GM12872 (cell line): ENCODE data around the gene GRPR.

Experiments used
- CTCF ChIP-seq: IDR thresholded peaks from 3 replicates; pipeline ENCODE4 v1.5.1; 2011; ENCODE audit warnings: low read depth, mild to moderate bottlenecking, low read length, moderate library complexity; ENCODE audit not compliant: insufficient read depth

Gene GRPR

GRCh38 chrX:16123222-16123786, at the start of gene GRPR:
Gene GRPR, plus strand, starts transcription at chrX:16123565. Its CDS starts 389 bp downstream, at chrX:16123954.
- peak; percentile 75 for TF ChIP-seq CTCF

- TF ChIP-seq CTCF = no peak
Measured at GRCh38 chrX:16075087-16075486, 48.3 kb upstream of the GRPR start.

- no peak for TF ChIP-seq CTCF
Measured at GRCh38 chrX:16076834-16077233, 46.5 kb upstream of the GRPR start.

- no peak for TF ChIP-seq CTCF
Measured at GRCh38 chrX:16077811-16078210, 45.6 kb upstream of the GRPR start.

GRCh38 chrX:16081357-16081756, 42.0 kb upstream of the GRPR start:
- TF ChIP-seq CTCF = no peak

GRCh38 chrX:16082470-16083085, 40.8 kb upstream of the GRPR start:
- no peak for TF ChIP-seq CTCF

- no peak for TF ChIP-seq CTCF
Measured at GRCh38 chrX:16087076-16087475, 36.3 kb upstream of the GRPR start.
